NCI-H1436 (cell line): ENCODE data around the gene IVL.

Experiments
- DNase-seq: peaks from one replicate; lab custom pipeline; 2025; lab: John Stamatoyannopoulos, UW

Gene IVL

GRCh38 chr1:152946651-152947256 is 38.4 kb downstream of the IVL start, which contains the start of gene SPRR5:
TSS of gene SPRR5 (plus strand) at chr1:152947206. CDS start at chr1:152948555, 1,349 bp downstream.
- no peak for DNase-seq

- DNase-seq: no peak
These were observed 43.4 kb downstream of the IVL start for GRCh38 chr1:152951711-152952110.

- no peak for DNase-seq
These were observed 45.4 kb downstream of the IVL start for GRCh38 chr1:152953761-152954160.

GRCh38 chr1:152954436-152954835 is 46.1 kb downstream of the IVL start:
- no peak for DNase-seq

- no peak for DNase-seq
These were observed 49.2 kb downstream of the IVL start for GRCh38 chr1:152957561-152957960.

GRCh38 chr1:152959273-152959672 is 50.9 kb downstream of the IVL start:
- DNase-seq: no peak

GRCh38 chr1:152959801-152960451 is 51.6 kb downstream of the IVL start:
- DNase-seq: no peak

- no peak for DNase-seq
These were observed 52.2 kb downstream of the IVL start for GRCh38 chr1:152960452-152961044.
